Prostate gland (tissue), 2 donors: ENCODE data around the gene ONECUT1.

Experiments
- CTCF ChIP-seq, 4 experiments: fragments of 200-600 bp in 2 of 4; fragments of 450-650 bp in 2 of 4; sonication (generic) in 2 of 4; IDR thresholded peaks; 1 replicate in 3 of 4; 2 replicates in 1 of 4; pipeline ENCODE4 v1.5.1; 2016 to 2019; ENCODE audit warnings: antibody characterized with exemption in 4 of 4, mild to moderate bottlenecking in 2 of 4, moderate library complexity in 2 of 4
- POLR2A ChIP-seq: fragments of 450-650 bp; IDR thresholded peaks from one replicate; pipeline ENCODE4 v1.6.1; 2016; ENCODE audit warnings: antibody characterized with exemption, mild to moderate bottlenecking
- POLR2AphosphoS5 ChIP-seq: sonication (generic); formaldehyde crosslinking; IDR thresholded peaks from one replicate; pipeline ENCODE4 v1.6.1; 2017; ENCODE audit warnings: antibody characterized with exemption

DNA sequence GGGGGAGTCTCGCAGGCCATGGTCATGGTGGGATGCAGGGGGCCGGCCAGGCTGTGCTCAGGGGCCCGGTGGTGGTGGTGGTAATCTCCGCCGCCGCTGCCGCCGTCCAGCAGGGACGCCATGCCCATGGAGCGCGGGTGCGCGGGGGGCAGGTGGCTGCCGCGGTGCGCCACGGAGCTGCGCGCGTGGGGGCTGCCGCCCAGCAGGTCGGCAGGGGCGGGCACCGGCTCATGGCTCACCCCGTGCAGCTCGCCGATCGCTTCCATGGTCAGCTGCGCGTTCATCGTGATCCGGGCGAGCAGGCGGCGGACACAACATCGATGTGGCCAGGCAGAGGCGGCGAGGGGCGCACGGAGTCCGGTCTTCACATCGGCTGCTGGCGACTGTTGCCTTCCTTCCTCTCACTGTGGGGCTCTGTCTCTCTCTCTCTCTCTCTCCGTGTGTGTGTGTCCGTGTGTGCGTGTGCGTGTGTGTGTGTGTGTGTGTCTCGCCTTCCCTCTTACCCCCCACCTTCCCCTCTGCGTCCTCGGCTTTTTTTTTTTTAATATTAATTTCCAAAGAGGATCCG, 451 bp downstream of the ONECUT1 start:
- TF ChIP-seq CTCF (IDR thresholded peaks at IDR 0.05), result no peak
- TF ChIP-seq POLR2A, result no peak
- no peak for TF ChIP-seq POLR2AphosphoS5
